Amniotic epithelial cell (primary cell): ENCODE measurements around the gene SLC6A12.

Source experiments
- DNase-seq: peaks from one replicate; pipeline ENCODE4 v3.0.0-alpha.2; 2010; ENCODE audit warnings: low read depth

Gene SLC6A12

GRCh38 chr12:177980-178828 is 35.8 kb downstream of the SLC6A12 start:
- no peak for DNase-seq

GRCh38 chr12:177336-177979 is 36.5 kb downstream of the SLC6A12 start:
- DNase-seq = no peak

- DNase-seq = peak; percentile 53
Observed at GRCh38 chr12:176321-177181, 37.4 kb downstream of the SLC6A12 start.

- DNase-seq = no peak
Observed at GRCh38 chr12:175759-176158, 38.2 kb downstream of the SLC6A12 start.

GRCh38 chr12:175250-175649 is 38.7 kb downstream of the SLC6A12 start:
- DNase-seq = no peak

GRCh38 chr12:174596-174995 is 39.4 kb downstream of the SLC6A12 start:
- DNase-seq = no peak

GRCh38 chr12:174124-174523 is 39.8 kb downstream of the SLC6A12 start:
- DNase-seq = no peak

GRCh38 chr12:172732-173161 is 41.2 kb downstream of the SLC6A12 start:
- no peak for DNase-seq

GRCh38 chr12:171743-172676 is 41.9 kb downstream of the SLC6A12 start:
- DNase-seq = peak; percentile 9

GRCh38 chr12:171276-171675 is 42.7 kb downstream of the SLC6A12 start:
- DNase-seq = no peak

GRCh38 chr12:170371-171225 is 43.4 kb downstream of the SLC6A12 start:
- DNase-seq = no peak

GRCh38 chr12:169528-170370 is 44.2 kb downstream of the SLC6A12 start:
- DNase-seq = no peak

GRCh38 chr12:168763-169525 is 45.0 kb downstream of the SLC6A12 start:
- DNase-seq = peak; percentile 85

- no peak for DNase-seq
Observed at GRCh38 chr12:167959-168600, 45.9 kb downstream of the SLC6A12 start.

GRCh38 chr12:166425-167075 is 47.4 kb downstream of the SLC6A12 start:
- DNase-seq = no peak

GRCh38 chr12:165862-166368 is 48.0 kb downstream of the SLC6A12 start:
- DNase-seq = no peak

GRCh38 chr12:164207-164606 is 49.8 kb downstream of the SLC6A12 start:
- no peak for DNase-seq
